SK-N-SH treated with all-trans-retinoic acid at 6 μM for 48 hours (cell line): Measurements from ENCODE around the gene C1orf232.

Experiments
- ATAC-seq: fragments of 200-7000 bp; cut with Tn5 transposase; 3 replicates; pipeline ENCODE4 v1.9.1; 2020; ENCODE audit warnings: mild to moderate bottlenecking, moderate library complexity
- CREB5 ChIP-seq: fragments of 250-450 bp; sonication (Bioruptor Pico); IDR thresholded peaks from 2 replicates; pipeline ENCODE4 v1.5.1; 2020; ENCODE audit warnings: low read depth, mild to moderate bottlenecking, moderate library complexity
- CSDC2 ChIP-seq: fragments of 250-450 bp; sonication (Bioruptor Pico); IDR thresholded peaks from 2 replicates; pipeline ENCODE4 v1.5.0; 2020; ENCODE audit warnings: mild to moderate bottlenecking, moderate library complexity
- CSRNP3 ChIP-seq: fragments of 250-450 bp; sonication (Bioruptor Pico); IDR thresholded peaks from 2 replicates; pipeline ENCODE4 v1.5.1; 2021; ENCODE audit warnings: mild to moderate bottlenecking, moderate library complexity
- ESRRG ChIP-seq: fragments of 250-450 bp; sonication (Bioruptor Pico); IDR thresholded peaks from 2 replicates; pipeline ENCODE4 v1.6.1; 2021; ENCODE audit warnings: mild to moderate bottlenecking
- GLIS3 ChIP-seq: fragments of 250-450 bp; sonication (Bioruptor Pico); IDR thresholded peaks from 2 replicates; pipeline ENCODE4 v1.5.0; 2020; ENCODE audit warnings: mild to moderate bottlenecking, moderate library complexity
- ISL1 ChIP-seq: fragments of 250-450 bp; sonication (Bioruptor Pico); IDR thresholded peaks from 2 replicates; pipeline ENCODE4 v2.1.2; 2022; ENCODE audit warnings: mild to moderate bottlenecking, moderate library complexity
- OSR1 ChIP-seq: fragments of 250-450 bp; sonication (Bioruptor Pico); IDR thresholded peaks from 2 replicates; pipeline ENCODE4 v1.8.0; 2022; ENCODE audit warnings: moderate library complexity, mild to moderate bottlenecking, inconsistent platforms
- PATZ1 ChIP-seq: fragments of 250-450 bp; sonication (Bioruptor Pico); IDR thresholded peaks from 2 replicates; pipeline ENCODE4 v1.8.0; 2020; ENCODE audit warnings: mild to moderate bottlenecking, moderate library complexity, borderline replicate concordance
- POU6F1 ChIP-seq: fragments of 250-450 bp; sonication (Bioruptor Pico); IDR thresholded peaks from 2 replicates; pipeline ENCODE4 v1.8.0; 2021; ENCODE audit warnings: low read depth, mild to moderate bottlenecking, moderate library complexity, borderline replicate concordance
- PPARA ChIP-seq: fragments of 250-450 bp; sonication (Bioruptor Pico); IDR thresholded peaks from 2 replicates; pipeline ENCODE4 v1.5.0; 2020; ENCODE audit warnings: mild to moderate bottlenecking, borderline replicate concordance
- RARB ChIP-seq: fragments of 250-450 bp; sonication (Bioruptor Pico); IDR thresholded peaks from 2 replicates; pipeline ENCODE4 v1.8.0; 2021; ENCODE audit warnings: mild to moderate bottlenecking, moderate library complexity
- SNAI2 ChIP-seq: fragments of 250-450 bp; sonication (Bioruptor Pico); IDR thresholded peaks from 2 replicates; pipeline ENCODE4 v1.5.0; 2020; ENCODE audit warnings: mild to moderate bottlenecking, moderate library complexity
- TOX ChIP-seq: fragments of 250-450 bp; sonication (Bioruptor Pico); IDR thresholded peaks from 2 replicates; pipeline ENCODE4 v1.8.0; 2021; ENCODE audit warnings: mild to moderate bottlenecking, moderate library complexity, borderline replicate concordance
- TSHZ2 ChIP-seq: fragments of 250-450 bp; sonication (Bioruptor Pico); IDR thresholded peaks from 2 replicates; pipeline ENCODE4 v1.5.0; 2020; ENCODE audit warnings: mild to moderate bottlenecking, moderate library complexity
- ZC3H10 ChIP-seq: fragments of 250-450 bp; sonication (Bioruptor Pico); IDR thresholded peaks from 2 replicates; pipeline ENCODE4 v1.5.1; 2021; ENCODE audit warnings: mild to moderate bottlenecking, moderate library complexity
- ZFP3 ChIP-seq: fragments of 250-450 bp; sonication (Bioruptor Pico); IDR thresholded peaks from 2 replicates; pipeline ENCODE4 v1.5.0; 2020; ENCODE audit warnings: mild to moderate bottlenecking, moderate library complexity
- ZFP30 ChIP-seq: fragments of 450-650 bp; formaldehyde crosslinking; IDR thresholded peaks from 2 replicates; pipeline ENCODE4 v1.5.0; 2022; ENCODE audit warnings: mild to moderate bottlenecking, moderate library complexity
- ZNF565 ChIP-seq: fragments of 450-650 bp; formaldehyde crosslinking; conservative IDR thresholded peaks from 2 replicates; pipeline ENCODE4 v1.5.0; 2020; ENCODE audit warnings: low read depth, mild to moderate bottlenecking, moderate library complexity
- ZNF70 ChIP-seq: fragments of 450-650 bp; formaldehyde crosslinking; IDR thresholded peaks from 2 replicates; pipeline ENCODE4 v1.5.0; 2020; ENCODE audit warnings: mild to moderate bottlenecking, moderate library complexity
- ZNF8 ChIP-seq: fragments of 450-650 bp; formaldehyde crosslinking; IDR thresholded peaks from 2 replicates; pipeline ENCODE4 v1.5.0; 2020; ENCODE audit warnings: mild to moderate bottlenecking, moderate library complexity

C1orf232 gene

GRCh38 chr1:26212726-26213125 is 44.0 kb upstream of the C1orf232 start:
- TF ChIP-seq TSHZ2 (no peak), ESRRG (no peak), CREB5 (CRISPR knock-in tag) (no peak)

GRCh38 chr1:26210147-26210870 is 41.5 kb upstream of the C1orf232 start:
- no peak for ATAC-seq
- TF ChIP-seq ZFP3 (CRISPR knock-in tag) = no peak
- TF ChIP-seq PATZ1 (CRISPR knock-in tag) = no peak
- TF ChIP-seq ZFP30 (CRISPR knock-in tag) = no peak
- no peak for TF ChIP-seq CSDC2 (CRISPR knock-in tag)
- TF ChIP-seq RARB (CRISPR knock-in tag) = no peak
- TF ChIP-seq CREB5 (CRISPR knock-in tag) = no peak
- no peak for TF ChIP-seq PPARA
- no peak for TF ChIP-seq ZNF70 (CRISPR knock-in tag)
- TF ChIP-seq ZC3H10 (CRISPR knock-in tag) = no peak
- TF ChIP-seq ZNF565 (CRISPR knock-in tag) = no peak

More at GRCh38 chr1:26212726-26213125, 44.0 kb upstream of the C1orf232 start:
- ATAC-seq = no peak

- ATAC-seq = no peak
- no peak for TF ChIP-seq ZNF8 (CRISPR knock-in tag)
- TF ChIP-seq ISL1 (CRISPR knock-in tag) = no peak
- TF ChIP-seq, all 23 proteins: peak for 0
Observed at GRCh38 chr1:26203642-26204318, 35.0 kb upstream of the C1orf232 start.

GRCh38 chr1:26200413-26200812 is 31.6 kb upstream of the C1orf232 start:
- no peak for ATAC-seq
- TF ChIP-seq ZC3H10 (CRISPR knock-in tag) (no peak), ZFP3 (CRISPR knock-in tag) (no peak), PPARA (no peak), ISL1 (CRISPR knock-in tag) (no peak), GLIS3 (CRISPR knock-in tag) (no peak), CREB5 (CRISPR knock-in tag) (no peak), ZNF8 (CRISPR knock-in tag) (no peak), TSHZ2 (no peak), SNAI2 (CRISPR knock-in tag) (no peak), OSR1 (CRISPR knock-in tag) (no peak), CSRNP3 (CRISPR knock-in tag) (no peak), POU6F1 (CRISPR knock-in tag) (no peak), TOX (CRISPR knock-in tag) (no peak)
